GM21447 (cell line): ENCODE results near the gene MYO15A.

Experiments
- ATAC-seq: cut with Tn5 transposase; IDR thresholded peaks from one replicate; pipeline ENCODE4 v1.9.1; 2021; ENCODE audit not compliant: unreplicated experiment

Gene MYO15A

DNA sequence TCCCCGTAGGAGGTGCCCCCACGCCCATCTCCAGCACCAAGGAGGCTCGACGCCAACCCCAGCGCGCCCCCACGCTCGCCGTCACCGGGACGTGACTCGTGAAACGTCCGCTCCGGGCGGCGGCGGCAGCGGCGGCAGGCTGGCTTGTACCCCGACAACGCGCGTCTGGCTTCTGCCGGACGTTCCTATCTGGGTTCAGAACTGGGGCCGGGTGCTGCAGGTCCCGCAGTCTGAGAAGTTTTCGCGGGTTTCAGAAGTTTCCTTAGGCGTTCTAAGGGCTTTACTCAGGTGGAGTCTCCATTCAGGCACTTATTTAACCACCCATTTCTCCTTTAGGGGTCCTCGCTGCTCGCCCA, 74.4 kb downstream of the MYO15A start:
- ATAC-seq = peak; percentile 38

DNA sequence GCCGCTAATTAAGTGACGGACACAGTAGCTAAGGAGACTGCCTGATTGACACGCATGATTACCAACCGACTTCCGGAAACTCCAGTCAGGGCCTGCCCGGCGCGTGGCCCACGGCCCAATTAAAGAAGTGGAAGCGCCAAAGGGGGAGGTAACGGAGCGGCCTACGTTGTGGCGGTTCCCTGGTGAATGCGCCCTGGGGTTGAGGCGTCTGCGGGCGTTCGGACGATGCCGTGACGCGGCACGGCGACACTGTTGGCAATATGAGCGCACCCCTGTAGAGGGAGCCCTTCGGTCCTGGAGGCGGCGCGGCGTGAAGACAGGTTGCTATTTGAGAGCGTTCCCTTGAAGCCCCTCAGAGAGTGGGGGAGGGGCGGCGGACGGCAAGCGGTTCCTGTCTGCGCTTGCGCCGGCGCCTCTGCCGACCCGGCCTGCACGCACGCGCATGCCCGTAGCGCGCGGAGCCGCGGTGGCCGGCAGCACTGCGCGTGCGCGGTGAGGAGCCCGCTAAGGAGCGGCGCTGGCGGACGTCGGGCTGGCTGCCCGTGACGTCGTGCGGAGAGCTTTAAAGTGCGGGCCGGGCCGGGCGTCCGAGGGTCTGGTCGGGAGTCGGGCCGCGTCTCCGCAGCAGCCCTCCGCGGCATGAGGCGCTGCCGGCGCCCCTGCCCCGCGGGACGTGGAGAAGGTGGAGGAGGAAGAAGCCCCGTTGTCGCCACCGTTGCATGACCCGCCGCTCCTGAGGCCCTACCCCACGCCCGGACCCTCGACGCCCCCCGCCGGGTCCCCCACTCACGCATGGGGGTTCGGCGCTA, 75.0 kb downstream of the MYO15A start, which contains the start of gene ALKBH5:
TSS of gene ALKBH5 (plus strand) at position 495 of the 809 bp plus-strand sequence. CDS start 416 bp downstream, outside the sequence.
- peak; percentile 77 for ATAC-seq

DNA sequence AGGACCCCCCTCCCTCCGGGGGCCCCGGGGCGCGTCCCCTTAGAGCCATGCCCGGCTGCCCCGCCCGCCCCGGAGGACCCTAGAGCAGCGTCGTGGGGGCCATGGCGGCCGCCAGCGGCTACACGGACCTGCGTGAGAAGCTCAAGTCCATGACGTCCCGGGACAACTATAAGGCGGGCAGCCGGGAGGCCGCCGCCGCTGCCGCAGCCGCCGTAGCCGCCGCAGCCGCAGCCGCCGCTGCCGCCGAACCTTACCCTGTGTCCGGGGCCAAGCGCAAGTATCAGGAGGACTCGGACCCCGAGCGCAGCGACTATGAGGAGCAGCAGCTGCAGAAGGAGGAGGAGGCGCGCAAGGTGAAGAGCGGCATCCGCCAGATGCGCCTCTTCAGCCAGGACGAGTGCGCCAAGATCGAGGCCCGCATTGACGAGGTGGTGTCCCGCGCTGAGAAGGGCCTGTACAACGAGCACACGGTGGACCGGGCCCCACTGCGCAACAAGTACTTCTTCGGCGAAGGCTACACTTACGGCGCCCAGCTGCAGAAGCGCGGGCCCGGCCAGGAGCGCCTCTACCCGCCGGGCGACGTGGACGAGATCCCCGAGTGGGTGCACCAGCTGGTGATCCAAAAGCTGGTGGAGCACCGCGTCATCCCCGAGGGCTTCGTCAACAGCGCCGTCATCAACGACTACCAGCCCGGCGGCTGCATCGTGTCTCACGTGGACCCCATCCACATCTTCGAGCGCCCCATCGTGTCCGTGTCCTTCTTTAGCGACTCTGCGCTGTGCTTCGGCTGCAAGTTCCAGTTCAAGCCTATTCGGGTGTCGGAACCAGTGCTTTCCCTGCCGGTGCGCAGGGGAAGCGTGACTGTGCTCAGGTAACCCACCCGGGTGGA, 75.8 kb downstream of the MYO15A start:
- ATAC-seq = peak; percentile 10

DNA sequence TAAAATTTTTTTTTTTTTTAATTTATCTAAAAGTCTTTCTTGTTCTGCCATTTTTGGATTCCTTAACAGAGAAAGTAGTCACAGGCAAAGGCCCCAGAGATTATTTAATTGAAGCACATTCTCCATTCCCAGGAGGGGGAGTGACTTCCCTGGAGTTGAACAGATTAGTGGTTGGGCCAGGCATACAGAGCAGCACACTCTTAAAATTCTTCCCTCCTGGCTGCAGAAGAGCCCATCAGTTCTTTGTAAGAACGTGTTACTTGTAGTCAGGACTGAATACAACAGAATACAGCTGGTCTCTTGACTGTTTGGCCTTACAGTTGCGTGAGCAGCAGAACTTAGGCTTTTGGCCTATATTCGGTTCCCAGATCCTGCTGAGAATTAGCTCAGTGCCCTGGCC, 76.8 kb downstream of the MYO15A start:
- no peak for ATAC-seq

DNA sequence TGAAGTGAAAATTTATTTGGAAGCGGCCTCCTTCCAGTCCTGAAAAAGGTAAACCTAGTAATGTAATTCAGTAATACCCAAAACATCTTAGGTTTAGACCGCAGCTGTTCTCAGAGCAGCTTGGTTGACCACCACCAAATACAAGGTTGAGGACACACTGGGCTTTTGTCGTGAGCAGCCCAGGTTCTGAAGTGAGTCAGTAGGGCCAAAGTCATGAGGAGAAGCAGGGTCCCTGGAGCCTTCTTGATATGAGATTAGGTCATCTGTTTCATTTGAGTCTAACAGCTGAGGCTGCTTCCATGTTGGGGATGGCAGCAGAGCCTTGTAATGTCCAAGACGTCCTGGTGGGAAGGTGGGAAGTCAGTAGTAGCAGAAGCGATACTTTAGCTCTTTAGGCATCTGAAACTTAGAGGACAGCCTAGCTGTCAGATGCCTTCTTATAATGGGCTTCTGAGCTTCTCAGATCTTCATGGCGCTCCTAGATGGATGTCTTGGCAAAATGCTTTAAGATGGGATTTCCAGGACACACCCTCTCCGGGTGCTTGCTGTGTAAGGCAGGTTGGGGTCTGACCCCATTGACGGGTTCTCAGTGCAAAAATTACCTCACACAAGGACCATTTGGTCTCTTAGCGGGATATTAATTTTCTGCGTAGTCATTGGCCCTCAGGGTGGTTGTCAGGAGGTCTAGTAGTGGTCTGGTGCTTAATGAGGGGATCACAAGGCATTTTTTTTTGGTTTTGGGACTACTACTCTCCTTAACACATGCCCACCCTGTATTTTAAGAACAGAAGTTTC, 77.5 kb downstream of the MYO15A start:
- ATAC-seq = no peak

DNA sequence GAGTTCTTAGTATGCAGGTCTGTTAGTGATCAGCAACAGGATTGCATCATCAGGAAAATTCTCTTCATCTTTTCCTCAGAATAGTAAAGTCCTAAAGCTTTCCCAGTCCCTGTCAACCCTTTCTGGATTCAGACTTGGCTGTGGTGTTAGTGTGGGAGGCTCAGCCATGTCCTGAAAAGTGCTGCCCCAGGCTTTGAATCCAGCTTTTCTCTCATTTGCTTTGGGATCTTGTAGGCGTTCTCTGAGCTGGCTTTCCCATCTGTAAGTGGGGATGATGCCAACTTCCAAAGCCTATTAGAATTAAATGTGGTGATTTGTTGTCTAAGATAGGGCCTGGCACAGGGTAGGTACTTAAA, 78.0 kb downstream of the MYO15A start:
- no peak for ATAC-seq

DNA sequence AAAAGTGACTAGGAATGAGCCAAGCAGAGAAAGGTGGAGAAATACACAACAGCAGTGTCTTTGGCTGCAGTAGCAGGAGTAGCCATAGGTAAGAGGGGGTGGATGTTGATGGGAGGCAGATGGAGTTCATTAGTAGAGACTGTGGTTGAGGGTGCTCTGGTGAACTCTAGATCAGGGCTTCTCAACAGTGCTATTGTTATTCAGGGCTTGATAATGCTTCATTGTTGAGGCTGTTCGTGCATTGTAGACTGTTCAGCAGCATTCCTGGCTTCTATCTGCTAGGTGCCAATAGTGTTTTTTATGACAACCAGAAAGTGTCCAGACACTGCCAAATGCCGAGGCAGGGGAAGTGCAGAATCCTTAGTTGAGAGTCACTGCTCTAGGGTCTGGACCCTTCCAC, 78.7 kb downstream of the MYO15A start:
- ATAC-seq = no peak

DNA sequence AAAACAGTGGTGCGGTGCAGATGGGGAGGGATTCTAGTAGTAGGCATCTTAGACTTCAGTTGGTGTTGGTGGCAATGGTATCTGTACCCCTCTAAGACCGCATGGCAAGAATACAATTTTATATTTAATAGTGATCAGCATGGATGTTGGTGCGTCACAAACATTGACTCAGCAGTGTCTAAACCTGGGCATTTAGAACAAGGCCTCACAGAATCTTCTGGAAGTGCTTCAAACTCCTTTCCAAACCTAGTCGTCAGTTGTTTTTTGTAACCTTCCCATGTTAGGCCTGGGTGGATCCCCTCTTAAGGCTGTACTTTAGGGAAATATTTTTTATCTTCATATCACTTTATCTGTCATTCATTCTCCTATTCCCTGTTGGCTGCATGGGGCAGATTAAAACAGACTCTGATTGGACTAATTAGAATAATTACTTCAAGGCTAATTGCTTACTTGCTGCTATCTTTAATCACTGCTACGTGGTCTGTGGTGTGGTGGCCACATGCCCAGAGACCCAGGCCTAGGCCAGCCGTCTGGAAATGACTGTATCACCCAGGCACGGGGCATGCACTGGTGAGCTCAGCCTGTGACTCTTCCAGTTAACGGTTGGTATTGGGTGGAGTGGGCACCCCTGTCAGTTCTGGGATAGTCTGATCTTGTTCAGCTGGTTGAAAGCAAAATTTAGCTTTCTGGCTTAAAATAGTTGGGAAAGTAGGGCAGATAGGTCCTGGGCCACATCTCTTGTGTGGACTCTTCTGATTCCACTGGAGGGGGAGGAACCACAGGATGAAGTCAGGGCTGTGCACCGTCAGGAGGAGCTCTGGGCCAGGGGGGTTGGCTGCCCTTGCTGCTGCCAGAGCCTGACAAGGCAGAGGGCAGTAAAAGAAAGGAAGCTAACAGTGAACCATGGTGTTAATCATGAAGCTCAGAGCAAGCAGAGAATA, 79.5 kb downstream of the MYO15A start:
- ATAC-seq = no peak

DNA sequence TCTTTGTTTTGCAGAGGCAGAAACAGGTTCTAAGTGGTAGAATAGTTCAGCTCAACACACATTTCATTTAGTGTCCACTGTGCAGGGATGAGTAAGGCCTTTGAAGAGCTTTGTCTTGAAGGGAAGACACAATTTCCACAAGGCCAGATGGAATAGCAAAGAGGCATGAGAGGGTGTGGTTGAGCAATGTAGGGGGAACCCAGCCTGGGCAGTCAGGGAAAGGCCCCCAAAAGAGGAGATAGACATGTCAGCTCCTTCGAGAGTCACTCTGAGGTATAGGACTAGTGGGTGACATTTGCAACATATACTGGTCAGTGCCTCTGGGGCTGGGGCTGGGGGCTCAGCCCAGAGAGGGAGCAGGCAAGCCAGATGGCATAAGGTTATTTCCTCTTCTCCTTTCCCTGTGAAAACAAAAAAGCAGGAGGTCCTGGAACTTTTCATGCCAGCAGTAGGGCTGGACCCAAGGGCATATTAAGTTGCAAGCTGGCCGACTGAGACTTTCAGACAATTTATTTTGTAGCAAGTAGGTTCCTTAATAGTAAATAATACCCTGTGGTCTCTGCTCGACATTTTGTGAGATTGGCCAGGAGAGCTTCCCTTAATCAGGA, 82.2 kb downstream of the MYO15A start:
- no peak for ATAC-seq

DNA sequence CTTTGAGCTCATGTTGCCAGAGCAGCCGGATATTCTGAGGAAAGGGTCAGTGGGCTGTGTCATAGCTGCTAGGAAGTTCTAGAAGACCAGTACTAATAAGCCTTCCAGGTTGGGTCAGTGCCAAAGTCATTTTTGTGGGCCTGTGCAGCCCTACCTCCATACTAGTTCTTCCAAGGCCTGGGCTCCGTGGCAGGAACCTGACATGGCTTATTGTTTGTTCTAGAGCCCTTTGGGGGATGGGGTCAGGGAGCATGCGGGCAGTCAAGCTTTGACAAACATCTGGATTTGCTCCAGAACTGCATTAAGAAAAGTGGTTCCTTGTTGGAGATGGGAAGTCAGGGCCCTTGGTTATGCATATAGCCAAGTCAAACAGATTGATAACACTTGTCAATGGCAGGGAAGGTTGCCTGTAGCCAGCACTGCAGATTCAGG, 82.7 kb downstream of the MYO15A start:
- ATAC-seq = no peak

DNA sequence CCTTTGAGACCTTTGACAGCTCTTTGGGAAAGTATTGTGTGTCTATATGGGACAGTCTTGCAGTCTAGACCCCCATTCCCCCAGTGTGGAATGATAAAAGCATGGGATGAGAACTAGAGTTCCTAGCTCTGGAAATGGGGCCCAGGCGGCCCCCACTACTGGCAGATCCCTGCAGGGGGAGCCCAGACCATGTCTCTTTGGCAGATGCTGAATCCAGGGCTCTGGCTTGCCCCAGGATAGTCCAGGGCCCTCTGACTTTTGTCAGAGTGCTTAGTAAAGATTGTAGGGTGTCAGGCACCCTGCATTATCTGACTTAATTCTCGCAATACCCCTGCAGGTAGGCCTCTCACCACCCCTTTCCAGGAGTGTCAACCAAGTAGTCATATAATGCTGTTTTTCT, 83.4 kb downstream of the MYO15A start:
- no peak for ATAC-seq

DNA sequence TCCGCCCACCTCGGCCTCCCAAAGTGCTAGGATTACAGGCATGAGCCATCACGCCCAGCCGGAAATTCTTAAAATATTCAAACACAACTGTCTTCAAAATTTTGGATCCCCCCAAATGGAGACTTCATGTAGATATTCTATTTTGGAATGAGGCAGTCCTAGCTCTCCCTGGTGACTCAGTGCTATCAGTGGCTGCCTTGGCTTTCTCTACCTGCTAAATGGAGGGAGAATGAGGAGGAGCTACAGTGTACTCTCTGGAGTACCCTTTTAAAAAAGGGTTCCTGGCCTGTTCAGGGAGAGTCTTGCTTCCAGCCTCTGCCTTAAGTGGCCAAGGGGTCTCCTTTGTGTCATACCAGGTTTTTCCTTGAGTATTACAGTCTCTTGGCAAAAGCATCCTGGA, 85.8 kb downstream of the MYO15A start:
- ATAC-seq = no peak

DNA sequence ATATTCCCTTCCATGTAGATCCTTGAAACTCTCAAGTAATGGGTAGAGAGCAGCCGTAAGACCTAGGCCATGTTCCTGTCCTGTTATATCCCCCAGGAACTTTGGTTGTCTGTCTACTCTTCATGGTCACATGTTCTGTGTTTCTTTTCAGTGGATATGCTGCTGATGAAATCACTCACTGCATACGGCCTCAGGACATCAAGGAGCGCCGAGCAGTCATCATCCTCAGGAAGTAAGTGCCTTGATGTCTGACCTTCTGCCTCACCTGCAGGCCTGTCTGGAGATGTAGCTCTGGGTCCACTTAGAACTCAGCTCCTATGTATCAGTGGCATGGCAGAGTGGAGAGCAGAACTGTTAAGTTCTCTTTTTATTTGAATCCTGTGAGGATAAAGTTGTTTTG, 86.2 kb downstream of the MYO15A start:
- ATAC-seq = no peak

DNA sequence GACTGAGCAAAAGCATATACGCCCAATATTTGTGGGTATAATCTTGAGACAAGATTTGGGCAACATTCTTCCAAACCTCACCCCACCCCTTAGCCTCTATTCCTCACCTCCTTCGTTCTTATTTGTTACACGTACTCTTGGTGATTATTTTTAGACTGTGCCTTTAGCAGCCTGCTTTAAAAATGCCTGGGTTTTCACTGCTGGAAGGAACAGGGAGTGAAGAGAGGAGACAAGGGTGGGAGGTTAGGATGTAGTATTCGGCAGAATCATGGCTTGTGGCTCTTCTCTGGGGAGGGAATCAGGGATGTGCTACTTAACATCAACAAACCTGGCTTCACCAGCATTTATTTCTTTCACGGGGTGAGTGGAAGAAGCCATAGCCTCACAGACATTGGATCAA, 86.7 kb downstream of the MYO15A start:
- ATAC-seq = no peak

DNA sequence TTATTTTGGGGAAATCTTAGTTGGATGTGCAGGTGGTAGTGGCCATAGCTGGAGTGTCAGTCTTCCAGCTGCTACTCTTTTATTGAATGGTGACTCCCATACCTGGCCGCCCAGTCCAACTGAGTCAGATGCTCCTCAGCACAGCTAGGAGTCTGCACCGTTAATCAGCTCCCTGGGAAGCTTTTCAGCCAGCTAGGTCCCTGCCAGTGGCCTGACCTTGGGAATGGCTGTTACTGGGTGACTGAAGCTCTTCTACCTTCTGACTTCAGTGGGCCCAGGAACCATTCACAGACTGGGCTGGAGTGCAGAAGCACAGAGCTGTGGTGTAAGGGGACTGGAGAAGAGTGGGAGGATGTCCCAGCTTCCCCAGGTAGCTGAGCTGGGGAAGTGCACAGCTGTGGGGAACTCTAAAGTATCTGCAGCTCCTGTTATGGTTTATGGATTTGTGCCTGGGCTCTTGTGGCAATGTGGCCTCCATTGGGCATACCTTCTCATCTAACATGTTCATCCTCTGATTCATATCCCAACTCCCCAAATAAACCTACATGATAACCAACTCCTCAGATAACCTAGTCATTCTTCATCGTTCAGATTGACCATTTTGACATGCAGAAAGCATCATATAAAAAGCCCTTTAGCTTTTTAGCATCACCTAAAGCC, 89.1 kb downstream of the MYO15A start:
- no peak for ATAC-seq

DNA sequence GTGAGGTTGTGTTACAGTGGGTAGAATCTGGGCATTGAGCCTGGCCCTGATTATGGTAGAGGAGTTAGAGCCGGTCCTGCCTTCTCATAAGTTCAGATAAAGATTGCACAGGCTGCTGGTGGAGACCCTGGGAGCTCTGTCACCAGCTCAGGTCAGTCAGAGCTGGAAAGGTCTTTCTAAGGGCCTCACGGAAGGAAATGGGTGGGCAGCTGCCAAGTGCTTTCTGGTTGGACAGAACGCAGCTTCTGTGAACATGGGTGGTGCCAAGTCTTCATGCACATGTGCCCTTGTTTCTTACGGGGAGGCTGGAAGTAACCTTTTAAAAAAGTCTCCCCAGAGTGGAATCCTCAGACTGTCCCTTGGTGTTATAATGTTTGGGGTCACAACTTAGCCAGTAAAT, 90.0 kb downstream of the MYO15A start:
- no peak for ATAC-seq

DNA sequence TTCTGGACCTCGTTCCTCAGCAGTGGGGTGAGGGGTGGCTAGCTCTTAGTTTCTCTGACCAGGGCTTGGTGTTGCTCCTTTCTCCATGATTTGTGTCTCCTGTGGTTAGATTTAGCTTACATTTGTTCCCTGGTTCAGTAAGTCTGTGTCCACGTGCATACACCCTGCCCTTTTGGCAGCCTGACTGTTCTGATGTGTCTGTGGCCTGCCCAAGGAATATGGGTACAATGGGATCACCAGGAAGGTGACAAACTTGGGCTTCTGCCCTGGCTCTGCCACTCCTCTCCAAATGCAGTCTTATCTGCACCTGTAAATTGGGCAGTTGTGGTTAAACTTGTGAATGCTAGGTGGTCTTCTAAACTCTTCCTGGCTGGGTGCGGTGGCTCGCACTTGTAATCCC, 92.6 kb downstream of the MYO15A start:
- ATAC-seq = no peak

DNA sequence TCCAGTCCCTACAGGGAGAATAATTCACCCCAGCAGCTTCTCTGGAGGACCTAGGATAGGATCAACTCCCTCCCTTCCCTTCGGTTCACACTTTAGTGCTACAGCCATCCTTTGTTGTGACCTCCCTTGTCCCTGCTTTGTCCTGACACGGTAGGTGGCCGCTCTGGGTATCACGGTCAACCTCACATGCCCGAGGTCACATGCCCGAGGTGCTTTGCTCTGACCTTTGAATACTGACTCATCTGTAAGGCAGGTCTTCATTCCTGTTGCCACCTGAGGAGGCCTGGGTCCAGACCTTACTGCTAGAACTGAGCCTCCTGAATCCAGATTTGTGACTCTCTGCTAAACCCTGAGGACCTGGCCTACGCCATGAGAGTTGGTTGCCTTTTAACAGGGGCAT, 94.8 kb downstream of the MYO15A start:
- ATAC-seq = no peak

DNA sequence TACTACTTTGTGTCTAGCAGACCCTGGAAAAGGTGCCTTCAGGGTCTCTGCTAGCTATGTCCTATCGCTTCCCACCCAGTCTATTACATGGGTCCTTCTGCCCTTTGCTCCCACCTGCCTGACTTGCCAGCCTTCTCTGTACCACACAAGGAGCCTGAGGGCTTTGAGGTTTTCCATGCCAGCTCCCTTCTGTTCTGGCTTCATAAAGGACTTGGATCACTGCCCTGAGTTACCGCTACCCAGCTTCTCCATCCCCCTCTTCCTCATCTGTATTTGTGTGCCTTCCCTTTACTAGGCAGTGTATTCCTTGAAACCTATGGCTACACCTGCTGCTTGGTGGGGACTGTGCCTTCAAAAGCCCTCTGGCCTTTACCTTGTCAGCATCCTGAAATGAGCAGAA, 97.3 kb downstream of the MYO15A start:
- ATAC-seq = no peak
